ENCODE results near the gene CD96.

DNA sequence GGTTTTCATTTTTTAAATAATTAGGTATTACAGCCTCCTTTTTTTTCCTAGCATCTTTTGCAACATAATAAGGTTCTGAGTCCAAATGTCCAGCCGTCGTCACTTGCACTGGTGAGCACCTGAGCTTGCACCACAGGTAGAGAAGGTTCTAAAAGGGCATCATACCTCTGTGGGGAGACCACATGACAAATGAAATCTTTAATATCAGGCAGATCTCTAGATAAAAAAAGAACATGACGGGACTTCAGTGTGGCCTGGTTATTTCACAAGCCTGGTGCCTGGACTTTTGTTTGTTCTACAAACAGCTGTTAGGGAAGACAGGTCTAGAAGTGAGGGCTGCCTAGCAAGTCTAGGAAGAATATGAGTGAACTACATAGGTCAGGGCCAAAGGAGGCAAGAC, 49.6 kb downstream of the CD96 start:
- TF ChIP-seq, protein P1, sequence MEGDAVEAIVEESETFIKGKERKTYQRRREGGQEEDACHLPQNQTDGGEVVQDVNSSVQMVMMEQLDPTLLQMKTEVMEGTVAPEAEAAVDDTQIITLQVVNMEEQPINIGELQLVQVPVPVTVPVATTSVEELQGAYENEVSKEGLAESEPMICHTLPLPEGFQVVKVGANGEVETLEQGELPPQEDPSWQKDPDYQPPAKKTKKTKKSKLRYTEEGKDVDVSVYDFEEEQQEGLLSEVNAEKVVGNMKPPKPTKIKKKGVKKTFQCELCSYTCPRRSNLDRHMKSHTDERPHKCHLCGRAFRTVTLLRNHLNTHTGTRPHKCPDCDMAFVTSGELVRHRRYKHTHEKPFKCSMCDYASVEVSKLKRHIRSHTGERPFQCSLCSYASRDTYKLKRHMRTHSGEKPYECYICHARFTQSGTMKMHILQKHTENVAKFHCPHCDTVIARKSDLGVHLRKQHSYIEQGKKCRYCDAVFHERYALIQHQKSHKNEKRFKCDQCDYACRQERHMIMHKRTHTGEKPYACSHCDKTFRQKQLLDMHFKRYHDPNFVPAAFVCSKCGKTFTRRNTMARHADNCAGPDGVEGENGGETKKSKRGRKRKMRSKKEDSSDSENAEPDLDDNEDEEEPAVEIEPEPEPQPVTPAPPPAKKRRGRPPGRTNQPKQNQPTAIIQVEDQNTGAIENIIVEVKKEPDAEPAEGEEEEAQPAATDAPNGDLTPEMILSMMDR (conservative IDR thresholded peaks at IDR 0.05; ENCODE audit: low read depth, low read length) = no peak
- TF ChIP-seq EZH2 (IDR thresholded peaks at IDR 0.05; ENCODE audit: low read length, unreplicated experiment) (no peak), EZH2phosphoT487 (IDR thresholded peaks at IDR 0.05; ENCODE audit: borderline replicate concordance, low read length) (no peak)
